GM19395 (cell line): Measurements from ENCODE around the gene CORO7.
"Not testable (repeated sequence)": the region's sequence is repeated elsewhere in the genome, so short reads cannot be mapped to it uniquely, and the experiment has no call there.

Experiments
- ATAC-seq: cut with Tn5 transposase; IDR thresholded peaks from one replicate; pipeline ENCODE4 v1.9.1; 2021; ENCODE audit warnings: mild to moderate bottlenecking, moderate library complexity; ENCODE audit not compliant: unreplicated experiment

The CORO7 gene

DNA sequence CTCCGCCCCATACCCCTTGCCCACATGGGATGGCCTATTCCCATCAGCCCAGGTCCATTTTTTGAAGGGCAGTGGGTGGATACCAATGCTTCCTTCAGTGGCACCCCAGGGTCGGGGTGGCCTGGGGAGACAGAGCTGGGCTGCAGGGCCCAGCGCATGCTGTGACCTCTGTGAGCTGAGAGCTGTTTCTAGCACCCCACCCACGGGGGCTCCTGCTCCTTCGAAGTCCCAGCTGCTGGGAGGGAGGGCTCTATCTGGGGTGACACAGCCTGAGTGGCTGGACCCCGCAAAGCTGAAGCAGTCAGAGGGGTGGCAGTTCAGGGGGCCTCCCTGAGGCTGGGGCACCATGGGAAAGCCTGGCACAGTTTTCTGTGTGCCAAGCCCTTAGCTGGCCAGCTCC lies 76.0 kb downstream of the CORO7 start:
- ATAC-seq: no peak

DNA sequence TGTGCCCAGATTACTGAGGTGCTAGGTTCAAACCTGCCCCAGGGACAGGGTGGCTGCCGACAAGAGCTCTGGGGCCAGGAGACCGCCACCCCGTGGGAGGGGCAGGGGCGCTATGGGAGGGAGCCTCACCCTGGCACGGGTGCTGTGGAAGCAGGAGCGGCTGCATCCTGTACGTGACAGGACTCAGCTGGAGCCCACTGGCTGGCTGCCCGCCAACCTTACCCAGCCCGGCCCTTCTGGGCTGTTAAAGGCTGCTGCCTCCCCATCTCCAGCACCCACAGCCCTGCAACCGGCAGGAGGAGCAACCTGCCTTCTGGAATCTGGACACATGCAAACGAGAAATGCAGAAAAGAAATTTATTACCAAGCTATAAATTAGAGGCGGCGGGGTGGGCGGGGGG lies 76.5 kb downstream of the CORO7 start:
- no peak for ATAC-seq

- no peak for ATAC-seq
Measured at GRCh38 chr16:4339455-4339854, 76.9 kb downstream of the CORO7 start.

DNA sequence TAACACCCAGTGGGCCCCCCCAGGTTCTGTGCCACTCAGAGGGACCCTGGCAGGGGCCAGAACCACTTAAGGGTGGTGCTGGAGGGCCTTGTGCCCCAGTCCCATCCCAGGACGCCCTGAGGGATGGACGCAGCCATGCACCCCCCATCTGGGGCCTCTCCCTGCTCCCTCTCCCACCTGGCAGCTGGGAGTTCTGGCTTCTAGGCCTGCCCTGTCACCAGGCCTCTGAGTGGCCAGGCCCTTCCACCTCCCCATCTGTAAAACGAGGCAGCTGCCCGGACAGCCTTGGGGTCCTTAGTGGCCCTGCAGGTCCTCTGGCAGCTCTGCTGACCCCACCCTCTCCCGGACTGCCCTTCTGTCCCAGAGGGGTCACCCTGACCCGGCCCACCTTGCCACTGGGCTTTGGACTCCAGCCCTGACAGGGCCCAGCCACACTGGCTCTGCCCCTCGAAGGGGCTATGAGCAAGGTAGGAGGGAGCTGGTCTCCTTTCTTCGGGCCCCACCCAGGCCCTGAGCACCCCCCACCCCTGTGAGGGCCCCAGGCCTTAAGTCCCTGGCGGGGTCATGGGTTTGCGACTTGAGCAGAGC lies 77.6 kb downstream of the CORO7 start:
- ATAC-seq: no peak

- ATAC-seq: no peak
Measured at GRCh38 chr16:4338125-4338582, 78.2 kb downstream of the CORO7 start.

GRCh38 chr16:4337540-4338088 lies 78.8 kb downstream of the CORO7 start:
- no peak for ATAC-seq

GRCh38 chr16:4336701-4337539 lies 79.5 kb downstream of the CORO7 start:
- no peak for ATAC-seq

- no peak for ATAC-seq
Measured at GRCh38 chr16:4334724-4335495, 81.5 kb downstream of the CORO7 start.

- not testable (repeated sequence) for ATAC-seq
Measured at GRCh38 chr16:4333714-4334113, 82.7 kb downstream of the CORO7 start.

GRCh38 chr16:4333308-4333638 lies 83.1 kb downstream of the CORO7 start:
- no peak for ATAC-seq

DNA sequence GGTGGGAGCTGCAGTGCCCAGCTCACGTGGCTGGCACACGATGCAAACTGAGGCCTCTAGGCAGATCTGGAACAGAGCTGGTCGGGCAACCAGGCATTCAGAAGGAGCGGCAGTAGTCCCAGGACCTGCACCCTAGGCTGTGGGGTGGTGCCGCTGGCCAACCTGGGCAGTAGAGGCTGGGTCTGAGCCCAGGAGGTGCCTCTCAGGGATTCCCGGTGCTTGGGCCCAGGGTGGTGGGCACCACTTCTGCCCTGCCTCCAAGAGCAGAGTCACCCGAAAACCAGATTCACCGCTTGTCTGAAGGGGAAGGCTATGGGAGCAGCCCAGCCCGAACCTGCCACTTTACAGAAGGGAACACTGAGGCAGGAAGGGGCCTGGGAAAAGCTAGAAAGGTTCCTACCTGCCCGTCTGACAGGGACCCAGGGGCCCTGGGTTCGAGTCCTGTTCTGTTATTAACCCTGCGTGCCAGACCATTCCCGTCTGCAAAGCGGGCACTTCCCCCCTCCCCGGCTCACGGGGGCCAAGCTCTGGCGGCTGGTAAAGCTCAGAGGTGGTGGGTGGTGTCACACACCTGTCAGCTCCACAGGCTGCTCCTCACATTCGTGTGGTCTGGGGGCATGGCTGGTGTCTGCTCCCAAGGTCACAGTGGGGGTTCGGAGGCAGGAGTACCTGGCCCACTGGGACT lies 83.6 kb downstream of the CORO7 start:
- ATAC-seq: no peak

DNA sequence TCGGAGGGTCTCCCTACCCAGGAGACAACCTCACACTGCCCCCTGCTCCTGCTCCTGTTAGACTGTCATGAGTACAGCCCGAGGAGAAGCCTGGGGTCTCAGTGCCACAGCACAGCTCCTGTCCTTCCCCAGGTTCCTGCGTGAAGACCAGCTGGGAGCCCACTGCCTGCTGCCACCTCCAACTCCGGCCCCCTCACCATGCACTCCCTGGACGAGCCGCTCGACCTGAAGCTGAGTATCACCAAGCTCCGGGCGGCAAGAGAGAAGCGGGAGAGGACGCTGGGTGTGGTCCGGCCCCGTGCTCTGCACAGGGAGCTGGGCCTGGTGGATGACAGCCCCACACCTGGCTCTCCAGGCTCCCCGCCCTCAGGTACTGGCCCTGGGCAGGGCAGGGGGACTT lies 84.3 kb downstream of the CORO7 start:
- no peak for ATAC-seq

DNA sequence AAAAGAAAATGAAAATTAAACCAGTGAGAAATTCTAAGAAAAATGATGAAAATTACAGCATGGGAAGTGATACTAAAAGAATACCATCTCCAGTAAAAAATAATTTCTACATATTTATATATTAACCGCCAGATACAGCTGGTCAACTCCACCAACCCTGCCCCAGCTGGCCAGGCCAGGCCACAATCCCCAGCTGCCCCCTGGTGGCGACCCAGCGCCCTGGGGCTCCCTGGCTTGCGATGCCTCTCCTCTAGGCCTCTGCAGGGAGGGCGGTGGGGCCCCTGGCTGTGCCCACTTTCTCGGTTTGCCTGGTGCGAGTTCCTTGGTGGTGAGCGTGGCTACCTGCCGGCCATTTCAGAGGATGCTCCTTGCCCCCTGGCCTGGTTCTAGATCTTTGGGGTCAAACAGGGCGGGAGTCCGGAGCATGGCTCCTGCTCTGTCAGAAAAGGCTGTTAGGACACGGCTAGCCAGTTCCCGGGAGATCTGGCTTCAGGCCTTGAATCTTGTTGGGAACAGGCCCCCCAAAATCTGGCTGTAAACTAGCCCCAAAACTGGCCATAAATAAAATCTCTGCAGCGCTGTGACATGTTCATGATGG lies 86.0 kb downstream of the CORO7 start:
- peak; percentile 53 for ATAC-seq

DNA sequence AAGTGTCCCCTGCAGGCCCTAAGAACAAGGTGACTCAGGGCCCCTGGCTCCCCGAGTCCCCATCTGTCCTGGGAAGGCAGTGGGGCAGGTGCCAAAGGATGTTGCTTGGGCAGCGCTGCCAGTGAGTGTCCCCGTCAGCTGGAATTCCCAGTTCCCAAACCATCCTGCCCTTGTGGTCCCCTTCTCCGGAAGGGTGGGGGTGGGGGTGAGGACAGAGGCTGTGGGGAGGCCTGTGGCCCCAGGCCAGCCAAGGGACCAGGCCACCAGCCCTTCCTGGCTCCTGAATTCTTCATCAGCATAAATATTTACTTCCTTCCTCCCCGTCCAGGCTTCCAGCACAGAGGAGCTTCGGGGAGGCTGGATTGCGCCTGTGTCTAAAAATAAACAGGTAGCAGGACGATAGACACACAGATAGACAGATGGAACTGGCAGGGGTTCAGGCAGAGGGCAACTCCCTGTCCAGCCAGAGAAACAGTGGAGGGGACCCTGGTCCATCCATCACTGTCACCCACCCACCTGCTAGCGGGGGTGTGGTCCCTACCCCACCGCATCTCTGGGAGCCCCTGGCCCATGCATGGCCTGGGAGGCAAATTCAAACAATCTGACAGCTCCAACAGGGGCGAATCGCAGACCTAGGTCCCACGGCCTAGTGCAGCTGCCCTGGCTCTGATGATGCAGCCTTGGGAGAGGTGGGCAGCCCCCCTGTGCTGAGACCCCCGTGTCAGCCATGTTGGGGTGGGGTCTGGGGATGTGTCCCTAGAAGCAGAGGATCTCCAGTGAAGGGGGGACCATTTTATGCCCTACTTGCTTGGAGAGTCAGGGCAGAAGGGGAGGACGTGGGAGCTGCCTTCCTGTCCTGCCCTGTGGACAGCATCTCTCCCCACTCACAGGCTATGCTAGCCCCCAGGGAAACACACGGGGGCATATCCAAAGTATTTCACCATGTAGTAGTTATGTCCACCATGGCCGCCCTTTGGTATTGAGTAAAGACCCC lies 87.3 kb downstream of the CORO7 start:
- ATAC-seq: no peak

- no peak for ATAC-seq
Measured at GRCh38 chr16:4328046-4328781, 88.2 kb downstream of the CORO7 start.

DNA sequence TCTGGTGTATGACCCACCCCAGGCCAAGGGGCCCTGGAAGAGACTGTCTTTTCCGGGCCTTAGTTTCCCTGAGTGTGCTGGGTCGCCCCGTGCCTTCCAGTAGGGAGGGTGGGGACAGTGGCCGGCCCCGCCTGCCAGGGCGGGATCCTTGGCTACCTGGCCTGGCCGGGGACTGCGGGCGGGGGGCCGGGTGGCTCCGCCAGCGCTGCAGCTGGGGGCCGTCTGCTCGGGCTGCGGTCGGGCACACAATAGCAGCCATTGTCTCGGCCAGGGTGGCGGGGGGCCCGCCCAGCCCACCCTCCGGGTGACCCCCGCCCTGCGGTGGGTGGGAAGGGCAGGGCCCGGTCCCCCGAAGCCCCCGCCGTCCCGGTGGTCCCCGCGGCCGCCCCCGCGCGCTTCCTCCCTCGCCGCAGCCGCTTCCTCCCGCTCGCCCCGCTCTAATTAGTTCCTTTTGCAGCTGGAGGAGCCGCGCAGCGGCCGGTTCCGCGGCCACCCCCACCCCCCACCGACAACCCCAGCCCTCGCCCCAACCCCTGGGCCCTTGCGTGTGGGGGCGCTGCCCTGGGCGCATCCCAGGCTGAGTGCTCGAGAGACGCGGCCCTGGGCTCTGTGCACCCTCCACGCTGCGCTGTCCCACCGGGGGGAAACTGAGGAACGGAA lies 88.9 kb downstream of the CORO7 start:
- ATAC-seq: no peak

DNA sequence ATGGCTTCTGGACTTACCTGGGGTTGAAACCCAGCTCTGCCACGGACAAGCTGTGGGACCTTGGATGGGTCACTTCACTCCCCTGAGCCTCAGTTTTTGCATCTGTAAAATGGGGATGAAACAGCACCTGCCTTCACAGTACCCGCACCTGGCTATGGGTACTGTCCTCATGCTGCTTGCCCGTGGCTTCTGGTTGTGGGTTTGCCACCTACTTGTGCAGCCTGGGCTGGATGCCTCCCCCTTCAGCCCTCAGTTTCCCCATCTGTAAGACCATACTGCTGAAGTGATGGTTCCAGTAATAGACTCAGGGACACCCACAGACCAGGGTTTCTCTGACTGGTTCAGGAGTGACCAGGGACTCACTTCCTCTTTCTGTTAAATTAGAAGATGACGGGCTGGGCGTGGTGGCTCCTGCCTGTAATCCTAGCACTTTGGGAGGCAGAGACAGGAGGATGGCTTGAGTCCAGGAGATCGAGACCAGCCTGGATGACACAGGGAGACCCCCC lies 91.1 kb downstream of the CORO7 start:
- ATAC-seq: no peak
